ENCODE data around the gene SSC5D.

Gene SSC5D

GRCh38 chr19:55454787-55455243, 33.4 kb upstream of the SSC5D start:
- DNase-seq (ENCODE audit: low read depth in 2 of 2, low spot score in 1 of 2): peak in 1 of 2 donors; percentile 28

GRCh38 chr19:55455576-55456235, 32.5 kb upstream of the SSC5D start:
- DNase-seq (ENCODE audit: low read depth in 2 of 2, low spot score in 1 of 2): no peak

DNA sequence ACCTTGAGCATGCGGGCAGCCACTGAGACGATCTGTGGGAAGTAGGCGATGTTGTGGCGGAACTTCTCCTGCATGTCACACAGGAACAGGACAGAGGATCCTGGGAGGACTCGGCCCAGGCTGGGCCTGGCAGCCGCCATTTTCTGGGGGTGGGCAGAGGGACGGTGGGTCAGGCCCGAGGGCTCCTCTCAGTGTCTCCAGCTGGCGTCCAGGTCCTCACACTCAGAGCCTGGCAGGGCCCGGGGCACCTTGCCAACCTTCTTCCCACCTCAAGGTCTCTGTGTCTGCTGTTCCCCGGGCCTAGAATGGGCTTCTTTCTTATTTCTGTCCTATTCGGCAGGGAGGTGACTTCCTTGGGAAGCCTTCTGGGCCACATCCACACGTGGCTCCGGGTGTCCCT, 31.9 kb upstream of the SSC5D start:
- no peak for DNase-seq (ENCODE audit: low read depth in 2 of 2, low spot score in 1 of 2)

DNA sequence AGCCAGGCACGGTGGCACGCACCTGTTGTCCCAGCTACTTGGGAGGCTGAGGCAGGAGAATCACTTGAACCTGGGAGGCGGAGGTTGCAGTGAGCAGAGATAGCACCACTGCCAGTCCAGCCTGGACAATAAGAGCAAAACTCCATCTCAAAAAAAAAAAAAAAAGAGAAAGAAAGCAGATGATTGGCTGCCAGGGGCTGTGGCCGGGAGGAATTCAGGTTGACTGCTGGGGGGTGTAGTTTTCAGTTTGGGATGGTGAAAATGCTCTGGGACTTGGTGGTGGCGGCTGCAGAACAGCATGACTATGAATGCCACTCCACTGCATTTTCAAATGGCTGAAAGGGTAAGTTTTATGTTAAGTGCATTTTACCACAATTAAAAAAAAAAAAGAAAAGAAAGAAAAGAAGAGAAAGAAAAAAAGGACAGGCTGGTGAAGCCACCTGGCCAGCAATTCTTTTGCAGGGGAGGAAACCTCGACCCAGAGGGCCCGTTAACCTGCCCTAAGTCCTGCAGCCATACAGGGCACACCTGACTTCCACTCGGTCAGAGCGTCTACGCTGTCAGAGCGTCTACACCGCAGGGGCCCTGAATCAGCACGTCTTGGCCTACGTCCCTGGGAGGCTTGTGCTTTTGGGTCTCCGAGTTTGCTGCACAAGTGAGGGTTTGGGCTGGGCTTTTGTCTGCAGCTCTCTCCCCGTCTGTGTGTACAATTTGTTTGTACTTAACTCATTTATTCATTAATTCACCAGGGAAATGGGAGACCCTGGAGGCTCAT, 30.4 kb upstream of the SSC5D start:
- DNase-seq (ENCODE audit: low read depth in 2 of 2, low spot score in 1 of 2): no peak

GRCh38 chr19:55459551-55459949, 28.7 kb upstream of the SSC5D start:
- DNase-seq (ENCODE audit: low read depth in 2 of 2, low spot score in 1 of 2): no peak

DNA sequence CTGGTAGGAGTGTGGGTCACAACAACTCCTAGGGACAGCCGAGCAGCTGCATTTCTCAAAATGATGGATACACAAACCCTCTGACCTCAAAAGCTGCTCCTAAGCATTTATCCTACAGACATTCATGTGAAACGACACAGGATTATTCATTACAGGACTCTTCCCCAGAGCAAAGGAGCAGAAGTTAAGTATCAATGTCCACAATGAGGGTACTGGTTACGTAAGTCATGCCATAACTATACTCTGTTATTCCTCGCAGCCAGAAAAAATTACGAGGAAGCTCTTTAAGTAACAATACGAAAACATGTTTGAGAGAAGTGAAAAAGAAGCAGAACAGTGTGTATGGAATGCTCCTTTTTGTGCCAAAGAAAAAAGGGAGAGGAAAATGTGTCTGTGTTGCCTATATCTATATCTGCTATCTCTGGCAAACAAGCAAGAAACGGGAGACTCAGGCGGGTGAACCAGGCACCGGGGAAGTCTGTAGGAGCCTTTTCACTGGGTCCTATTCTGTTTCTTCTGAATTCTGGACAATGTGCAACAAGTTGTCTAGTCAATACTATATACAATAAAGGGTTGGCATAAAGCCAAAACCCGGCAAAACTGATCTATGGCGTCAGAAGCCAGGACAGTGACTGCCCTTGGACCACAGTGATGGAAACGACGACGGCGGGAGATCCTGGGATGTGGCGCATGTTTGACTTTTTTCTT, 28.1 kb upstream of the SSC5D start:
- no peak for DNase-seq (ENCODE audit: low read depth in 2 of 2, low spot score in 1 of 2)

- no peak for DNase-seq (ENCODE audit: low read depth in 2 of 2, low spot score in 1 of 2)
Measured at GRCh38 chr19:55460670-55461258, 27.5 kb upstream of the SSC5D start.

DNA sequence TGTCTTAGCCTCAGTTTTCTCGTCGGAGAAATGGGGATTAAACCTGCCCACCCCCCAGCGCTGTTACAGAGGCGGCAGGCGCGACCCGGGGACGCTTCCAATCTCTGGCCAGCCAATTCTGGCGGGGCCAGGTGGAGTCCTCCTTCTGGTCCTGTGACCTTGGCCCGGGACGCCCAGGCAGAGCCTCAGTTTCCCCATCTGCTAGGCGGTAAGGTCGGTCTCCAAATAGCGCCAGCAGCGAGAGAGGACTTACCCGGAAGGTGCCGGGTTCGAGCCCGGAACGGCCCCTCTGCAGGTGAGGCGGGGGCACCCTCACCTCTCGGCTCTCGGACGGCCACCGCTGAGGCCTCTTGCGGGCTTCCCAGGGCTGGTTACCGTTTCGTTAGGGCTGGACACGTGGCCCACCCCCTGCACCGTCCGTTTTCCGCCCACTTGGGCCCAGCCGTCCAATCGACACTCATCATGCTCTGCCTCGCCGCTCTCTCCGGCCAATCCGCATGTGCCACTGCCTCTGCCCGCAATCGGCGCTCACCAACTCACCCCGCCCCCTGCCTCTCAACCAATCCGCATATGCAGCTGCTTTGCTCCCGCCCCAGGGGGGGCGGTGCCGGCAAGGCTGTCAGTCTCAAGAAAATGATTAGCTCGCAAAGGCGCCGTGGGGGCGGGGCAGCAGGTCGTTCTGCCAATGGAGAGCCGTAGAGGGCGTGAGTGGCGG, 26.8 kb upstream of the SSC5D start, which contains the start of gene ISOC2:
ISOC2 (minus strand) TSS at position 384 of the 715 bp plus-strand sequence. CDS start 5,156 bp downstream, outside the sequence.
- peak; percentile 100 for DNase-seq (ENCODE audit: low read depth in 2 of 2, low spot score in 1 of 2)

DNA sequence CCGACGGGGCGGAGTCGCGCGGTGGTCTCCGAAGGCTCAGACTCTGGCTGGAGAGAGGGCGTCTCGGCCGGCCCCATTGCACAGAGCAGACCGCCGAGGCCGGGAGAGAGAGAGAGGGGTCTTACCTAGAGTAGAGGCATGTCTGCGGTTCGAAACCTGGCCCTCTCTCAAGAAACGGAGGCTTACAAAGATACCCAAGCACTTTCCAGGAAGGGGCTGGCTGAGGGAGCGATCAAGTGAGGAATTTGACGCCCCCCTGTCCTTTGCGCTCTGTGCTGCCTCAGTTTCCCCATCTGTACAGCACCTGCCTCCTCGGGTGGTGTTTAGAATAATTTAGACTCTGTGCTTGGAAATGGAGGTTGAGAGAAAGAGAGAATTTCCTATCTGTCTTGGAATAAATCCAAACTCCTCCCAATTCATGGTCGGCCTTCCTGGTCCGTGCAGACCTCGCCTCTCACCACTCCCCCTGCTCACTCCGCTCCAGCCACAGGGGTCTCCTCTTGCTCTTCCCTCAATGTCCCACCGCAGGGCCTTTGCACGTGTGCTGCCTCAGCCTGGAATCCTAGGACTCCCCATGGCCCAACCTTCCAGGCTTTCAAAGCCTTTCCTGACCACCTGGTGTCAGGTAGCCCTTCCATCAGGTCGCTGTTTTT, 26.1 kb upstream of the SSC5D start:
- no peak for DNase-seq (ENCODE audit: low read depth in 2 of 2, low spot score in 1 of 2)

- DNase-seq (ENCODE audit: low read depth in 2 of 2, low spot score in 1 of 2): no peak
Measured at GRCh38 chr19:55462722-55463121, 25.5 kb upstream of the SSC5D start.

GRCh38 chr19:55463583-55464031, 24.6 kb upstream of the SSC5D start:
- DNase-seq (ENCODE audit: low read depth in 2 of 2, low spot score in 1 of 2): no peak

- DNase-seq (ENCODE audit: low read depth in 2 of 2, low spot score in 1 of 2): no peak
Measured at GRCh38 chr19:55464039-55464661, 24.1 kb upstream of the SSC5D start.

DNA sequence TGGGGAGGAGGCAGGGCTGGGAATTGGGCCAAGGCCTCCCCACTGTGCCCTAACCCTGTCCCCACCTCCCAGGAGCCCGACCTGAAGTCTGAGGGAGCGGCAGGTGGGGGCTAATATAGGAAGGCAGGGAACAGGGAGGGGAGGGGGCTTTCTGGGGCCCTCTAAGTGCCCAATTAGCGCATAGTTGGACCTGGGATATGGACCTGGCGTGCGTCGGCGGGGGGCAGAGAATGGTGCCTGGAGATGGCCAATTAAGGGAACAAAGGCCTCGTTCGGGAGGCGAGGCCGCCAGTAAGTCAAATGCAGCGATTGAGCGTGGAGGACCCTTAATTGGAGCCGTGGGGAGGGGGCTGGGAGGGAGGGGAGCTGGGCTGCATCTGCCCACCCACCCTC, 23.6 kb upstream of the SSC5D start, which contains the start of gene C19orf85:
C19orf85 (minus strand) TSS at position 90 of the 393 bp plus-strand sequence. CDS start 197 bp downstream, outside the sequence.
- DNase-seq (ENCODE audit: low read depth in 2 of 2, low spot score in 1 of 2): no peak

GRCh38 chr19:55465460-55466240, 22.6 kb upstream of the SSC5D start:
- no peak for DNase-seq (ENCODE audit: low read depth in 2 of 2, low spot score in 1 of 2)

GRCh38 chr19:55466241-55466614, 22.0 kb upstream of the SSC5D start:
- DNase-seq (ENCODE audit: low read depth in 2 of 2, low spot score in 1 of 2): no peak

DNA sequence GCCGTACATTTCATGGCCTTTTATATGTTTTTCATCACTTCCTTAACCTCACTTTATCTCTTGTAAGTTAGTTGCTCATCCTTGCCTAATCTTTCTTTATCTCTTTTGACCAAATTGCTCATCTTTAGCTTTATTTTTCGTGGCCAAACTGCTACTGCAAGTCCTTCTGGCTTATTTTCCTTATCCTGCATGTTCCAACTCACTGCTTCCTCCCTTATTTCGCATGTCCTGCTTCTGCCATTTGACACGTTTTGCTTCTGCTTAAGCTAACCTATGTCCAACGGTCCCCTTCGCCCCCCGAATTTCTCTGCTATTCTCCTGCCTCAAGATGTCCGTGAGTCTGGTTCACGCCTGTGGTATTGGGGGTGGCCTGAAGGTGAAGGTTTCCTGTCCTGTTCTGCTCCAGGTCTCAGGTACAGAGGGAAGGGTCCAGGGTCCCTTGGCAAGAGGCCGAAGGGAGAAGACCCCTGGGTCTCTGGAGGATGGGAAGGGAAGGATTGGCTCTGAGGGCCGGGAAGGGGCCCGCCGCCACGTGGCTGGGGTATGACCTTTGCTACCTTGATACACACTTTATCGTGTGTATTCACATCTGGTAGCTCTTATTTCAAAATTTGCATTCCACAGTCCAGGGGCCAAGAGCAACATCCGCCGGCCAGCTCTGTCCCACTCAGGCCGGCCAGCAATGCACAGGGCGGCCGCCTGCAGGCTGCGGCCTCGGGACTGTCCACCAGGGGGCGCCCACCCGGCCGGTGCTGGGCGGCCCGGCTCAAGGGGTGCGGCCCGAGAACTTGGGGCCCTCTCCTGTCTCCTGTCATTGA, 20.8 kb upstream of the SSC5D start:
- peak; percentile 19 to 40 for DNase-seq (ENCODE audit: low read depth in 2 of 2, low spot score in 1 of 2)

DNA sequence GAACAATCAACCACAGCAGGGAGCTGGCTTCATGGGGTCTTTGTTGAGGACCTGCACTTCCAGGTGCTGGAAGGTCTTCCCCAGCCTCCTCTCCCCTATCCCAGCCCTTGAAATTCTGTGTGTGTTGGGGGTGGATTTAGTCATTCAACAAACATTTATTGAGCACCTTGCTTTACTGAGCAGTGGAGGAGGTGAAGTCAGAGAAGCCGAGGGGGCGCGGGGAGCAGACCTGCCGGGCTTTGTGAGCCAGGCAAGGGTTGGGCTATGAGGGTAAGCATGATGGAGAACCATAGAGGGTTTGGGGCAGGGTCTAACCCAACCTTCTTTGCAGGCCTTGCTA, 20.2 kb upstream of the SSC5D start:
- no peak for DNase-seq (ENCODE audit: low read depth in 2 of 2, low spot score in 1 of 2)

DNA sequence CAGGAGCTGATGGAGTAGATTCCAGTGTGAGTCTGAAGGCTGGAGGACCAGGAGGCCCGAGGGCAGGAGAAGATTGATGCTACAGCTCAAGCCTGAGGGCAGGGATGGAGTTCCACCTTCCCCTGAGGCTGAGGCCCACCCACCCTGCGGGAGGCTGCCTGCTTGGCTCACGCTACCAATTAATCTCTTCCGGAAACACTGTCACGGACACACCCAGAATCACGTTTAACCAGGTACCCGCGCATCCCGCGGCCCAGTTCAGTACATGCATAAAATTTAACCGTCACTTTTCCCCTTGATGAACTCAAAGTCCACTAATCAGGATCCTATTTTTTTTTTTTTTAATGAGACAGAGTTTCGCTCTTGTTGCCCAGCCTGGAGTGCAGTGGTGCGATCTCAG, 17.0 kb upstream of the SSC5D start:
- DNase-seq (ENCODE audit: low read depth in 2 of 2, low spot score in 1 of 2): no peak

Data from stimulated activated CD8-positive, alpha-beta memory T cell treated with anti-CD3 and anti-CD28 coated beads, Interleukin-4, amount 100 ng/mL, for 4 hours (primary cell).